ENCODE results near the gene ULK4.
A peak's percentile ranks its signal among the peaks of the same experiment; 100 is the strongest.

The ULK4 gene

DNA sequence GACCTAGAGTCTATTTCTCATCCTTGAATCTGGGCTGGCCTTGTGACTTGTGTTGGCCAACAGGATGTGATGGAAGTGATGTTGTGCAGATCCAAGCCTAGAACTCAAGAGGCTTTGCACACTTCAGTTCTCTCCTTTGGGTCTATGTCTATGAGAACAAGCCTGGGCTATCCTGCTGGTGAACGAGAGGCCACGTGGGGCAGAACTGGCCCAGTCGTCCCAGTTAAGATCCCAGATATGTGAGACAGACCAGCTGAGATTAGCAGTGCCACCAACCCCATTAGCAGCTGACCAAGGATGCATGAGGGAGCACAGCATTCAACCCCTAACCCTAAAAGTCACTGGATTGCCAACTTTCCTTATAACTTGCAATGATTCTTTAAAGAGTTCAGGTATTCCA lies 662.9 kb downstream of the ULK4 start:
- TF ChIP-seq, protein P1, sequence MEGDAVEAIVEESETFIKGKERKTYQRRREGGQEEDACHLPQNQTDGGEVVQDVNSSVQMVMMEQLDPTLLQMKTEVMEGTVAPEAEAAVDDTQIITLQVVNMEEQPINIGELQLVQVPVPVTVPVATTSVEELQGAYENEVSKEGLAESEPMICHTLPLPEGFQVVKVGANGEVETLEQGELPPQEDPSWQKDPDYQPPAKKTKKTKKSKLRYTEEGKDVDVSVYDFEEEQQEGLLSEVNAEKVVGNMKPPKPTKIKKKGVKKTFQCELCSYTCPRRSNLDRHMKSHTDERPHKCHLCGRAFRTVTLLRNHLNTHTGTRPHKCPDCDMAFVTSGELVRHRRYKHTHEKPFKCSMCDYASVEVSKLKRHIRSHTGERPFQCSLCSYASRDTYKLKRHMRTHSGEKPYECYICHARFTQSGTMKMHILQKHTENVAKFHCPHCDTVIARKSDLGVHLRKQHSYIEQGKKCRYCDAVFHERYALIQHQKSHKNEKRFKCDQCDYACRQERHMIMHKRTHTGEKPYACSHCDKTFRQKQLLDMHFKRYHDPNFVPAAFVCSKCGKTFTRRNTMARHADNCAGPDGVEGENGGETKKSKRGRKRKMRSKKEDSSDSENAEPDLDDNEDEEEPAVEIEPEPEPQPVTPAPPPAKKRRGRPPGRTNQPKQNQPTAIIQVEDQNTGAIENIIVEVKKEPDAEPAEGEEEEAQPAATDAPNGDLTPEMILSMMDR (conservative IDR thresholded peaks at IDR 0.05; ENCODE audit: low read depth, low read length): no peak
- H3K4me3 ChIP-seq (ENCODE audit: low read length): no peak overlapping the region
- DNase-seq (ENCODE audit: low read depth): no peak

DNA sequence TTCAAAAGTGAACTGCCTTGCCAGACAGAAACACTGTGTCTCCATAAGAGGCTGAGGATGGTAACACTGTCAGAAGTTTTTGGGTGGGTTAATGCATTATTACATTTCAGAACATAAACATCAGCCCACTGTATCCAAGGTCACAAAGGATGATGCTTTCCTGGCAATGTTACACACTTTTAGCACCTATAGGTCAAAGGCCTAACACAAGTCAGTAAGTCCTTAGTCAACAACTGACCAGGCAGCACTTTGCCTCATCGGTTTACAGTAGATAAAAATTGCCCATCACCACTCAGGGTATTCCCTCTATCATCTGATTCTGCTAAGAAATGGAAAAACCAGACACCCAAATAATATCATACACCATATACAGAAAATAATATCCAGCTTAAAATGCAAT lies 664.2 kb downstream of the ULK4 start:
- TF ChIP-seq, protein P1 (conservative IDR thresholded peaks at IDR 0.05; ENCODE audit: low read depth, low read length): no peak
- H3K4me3 ChIP-seq (ENCODE audit: low read length): no peak overlapping the region
- no peak for DNase-seq (ENCODE audit: low read depth)

DNA sequence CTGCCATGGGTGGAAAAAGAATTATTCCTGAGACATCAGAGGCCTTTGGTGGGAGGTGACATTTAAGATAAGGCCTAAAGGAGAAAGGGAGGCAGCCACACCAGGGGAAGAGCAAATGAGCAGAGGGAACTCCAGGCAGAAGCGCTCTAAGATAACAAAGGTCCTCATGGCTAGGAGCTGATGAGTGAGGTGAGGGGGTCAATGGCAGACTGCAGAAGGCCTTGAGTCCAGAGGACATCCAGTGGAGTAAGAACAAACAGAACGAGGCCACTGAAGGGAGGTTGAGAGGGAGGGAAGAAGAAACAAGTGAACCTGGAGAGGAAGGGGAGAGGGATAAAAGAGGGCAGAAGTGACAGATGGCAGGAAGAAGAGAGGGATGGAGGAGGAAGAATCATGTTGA lies 665.3 kb downstream of the ULK4 start:
- TF ChIP-seq, protein P1 (conservative IDR thresholded peaks at IDR 0.05; ENCODE audit: low read depth, low read length): no peak
- H3K4me3 ChIP-seq (ENCODE audit: low read length): no peak overlapping the region
- no peak for DNase-seq (ENCODE audit: low read depth)

DNA sequence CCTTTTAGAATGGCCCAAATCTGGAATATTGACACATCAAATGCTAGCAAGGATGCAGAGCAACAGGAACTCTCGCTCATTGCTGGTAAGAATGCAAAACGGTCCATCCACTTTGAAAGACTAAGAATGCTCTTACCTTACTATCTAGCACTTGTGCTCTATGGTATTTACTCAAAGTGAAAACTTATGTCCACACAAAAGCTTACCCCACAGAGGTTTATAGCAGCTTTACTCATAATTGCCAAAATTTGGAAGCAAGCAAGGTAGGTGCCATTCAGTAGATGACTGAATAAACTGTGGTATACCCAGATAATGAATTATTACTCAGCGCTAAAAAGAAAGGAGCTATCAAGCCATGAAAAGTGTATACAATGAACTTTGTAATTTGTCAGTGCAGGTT lies 666.2 kb downstream of the ULK4 start:
- DNase-seq (ENCODE audit: low read depth): no peak
- no peak overlapping the region for H3K4me3 ChIP-seq (ENCODE audit: low read length)
- TF ChIP-seq, protein P1 (conservative IDR thresholded peaks at IDR 0.05; ENCODE audit: low read depth, low read length): no peak

DNA sequence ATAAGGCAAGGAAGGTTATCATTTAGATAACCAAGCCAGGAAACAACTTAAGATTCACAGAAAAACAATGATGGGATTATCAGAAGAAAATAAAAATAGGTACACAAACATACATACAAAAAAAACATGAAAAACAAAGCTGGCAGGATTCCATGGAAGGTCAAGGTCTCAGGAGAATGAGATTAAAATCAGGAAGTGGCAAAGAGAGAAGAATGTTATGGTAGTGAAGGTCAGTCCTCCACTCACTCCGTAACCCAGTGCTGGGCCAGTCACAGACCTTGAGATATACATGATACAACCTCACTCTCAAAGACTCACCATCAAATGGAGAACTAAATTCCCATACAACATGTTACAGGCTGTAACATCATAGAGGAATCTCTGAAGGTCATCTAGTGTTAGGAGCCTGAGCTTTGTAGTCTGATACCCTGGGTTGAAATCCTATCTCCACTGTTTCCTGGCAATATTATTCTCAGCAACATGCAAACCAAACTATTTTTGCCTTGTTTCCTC lies 668.7 kb downstream of the ULK4 start:
- TF ChIP-seq, protein P1 (conservative IDR thresholded peaks at IDR 0.05; ENCODE audit: low read depth, low read length): no peak
- no peak for DNase-seq (ENCODE audit: low read depth)

DNA sequence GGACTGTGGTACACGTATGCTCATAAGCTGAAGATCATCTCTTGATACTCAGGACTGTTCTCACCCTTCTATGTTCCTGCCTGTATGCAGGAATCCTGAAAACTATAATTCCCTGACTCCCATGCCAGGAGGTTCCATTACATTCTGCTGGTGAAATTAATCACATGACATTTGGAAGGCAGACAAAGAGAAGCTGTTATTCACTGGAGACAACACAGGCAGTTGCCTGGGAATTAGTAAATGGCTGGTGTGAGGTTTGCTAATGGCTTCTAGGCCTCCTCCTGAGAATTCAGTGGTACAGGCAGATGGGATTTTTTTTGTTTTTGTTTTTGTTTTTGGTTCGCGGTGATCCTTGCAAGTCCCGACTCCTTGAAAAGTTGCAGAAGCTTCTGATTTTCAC lies 671.2 kb downstream of the ULK4 start:
- no peak overlapping the region for H3K4me3 ChIP-seq (ENCODE audit: low read length)
- peak; percentile 41 for DNase-seq (ENCODE audit: low read depth)
- TF ChIP-seq, protein P1 (conservative IDR thresholded peaks at IDR 0.05; ENCODE audit: low read depth, low read length): no peak

More for the DNA sequence above, 668.7 kb downstream of the ULK4 start:
- H3K4me3 ChIP-seq (ENCODE audit: low read length): no peak overlapping the region

DNA sequence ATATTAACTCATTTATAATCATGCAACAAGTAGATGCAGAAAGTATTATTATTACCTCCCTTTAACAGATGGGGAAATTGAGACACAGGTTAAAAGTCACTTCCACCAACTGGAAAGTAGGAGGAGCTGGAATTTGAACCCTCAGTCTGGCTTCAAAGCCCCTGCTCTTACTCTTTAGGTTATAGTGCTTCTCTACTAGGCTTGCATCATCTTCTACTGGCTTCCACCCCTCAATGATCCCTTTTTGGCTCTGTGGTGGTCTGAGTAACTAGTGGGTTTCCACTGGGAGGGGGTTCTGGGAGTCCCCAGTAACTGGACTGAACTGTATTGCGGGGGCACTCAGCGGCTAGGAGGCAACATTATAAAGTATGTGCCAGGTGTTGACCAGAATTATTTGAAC lies 671.6 kb downstream of the ULK4 start:
- DNase-seq (ENCODE audit: low read depth): no peak
- no peak overlapping the region for H3K4me3 ChIP-seq (ENCODE audit: low read length)
- TF ChIP-seq, protein P1 (conservative IDR thresholded peaks at IDR 0.05; ENCODE audit: low read depth, low read length): no peak
